Retinal pigment epithelial cell (primary cell): ENCODE data around the gene STATH.
A peak's percentile ranks its signal among the peaks of the same experiment; 100 is the strongest.

Source experiments
- DNase-seq: peaks from one replicate; pipeline ENCODE4 v3.0.0-alpha.2; 2010; ENCODE audit warnings: low read depth
- H3K4me3 ChIP-seq: 2 replicates; pipeline ENCODE4 v1.5.1; 2011; ENCODE audit warnings: mild to moderate bottlenecking, low read length, control low read depth, moderate library complexity
- TF ChIP-seq, protein P1 (sequence below): conservative IDR thresholded peaks from 2 replicates; pipeline ENCODE4 v1.5.1; 2011; ENCODE audit warnings: low read depth, low read length, control low read depth, inconsistent platforms

The STATH gene

DNA sequence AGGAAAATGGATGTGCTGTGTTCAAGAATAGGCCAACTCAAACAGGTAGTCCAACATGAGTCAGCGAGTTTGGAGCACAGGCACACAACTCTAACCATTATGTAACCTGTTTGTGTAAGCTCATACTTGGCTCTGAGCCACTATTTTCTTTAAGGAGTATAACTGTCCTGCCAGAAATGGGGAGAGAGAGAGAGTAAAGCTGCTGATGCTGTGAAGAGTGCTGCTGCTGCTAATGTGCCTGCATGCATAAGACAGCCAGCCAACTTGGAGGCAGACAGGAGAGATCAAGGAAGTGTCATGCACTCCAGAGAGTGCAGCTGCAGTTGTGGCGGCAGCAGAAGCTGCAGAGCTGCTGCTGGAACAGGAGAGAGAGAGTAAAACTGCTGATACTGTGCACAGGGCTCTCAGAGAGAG is 11.7 kb upstream of the STATH start:
- DNase-seq, result peak; percentile 66
- TF ChIP-seq, protein P1, sequence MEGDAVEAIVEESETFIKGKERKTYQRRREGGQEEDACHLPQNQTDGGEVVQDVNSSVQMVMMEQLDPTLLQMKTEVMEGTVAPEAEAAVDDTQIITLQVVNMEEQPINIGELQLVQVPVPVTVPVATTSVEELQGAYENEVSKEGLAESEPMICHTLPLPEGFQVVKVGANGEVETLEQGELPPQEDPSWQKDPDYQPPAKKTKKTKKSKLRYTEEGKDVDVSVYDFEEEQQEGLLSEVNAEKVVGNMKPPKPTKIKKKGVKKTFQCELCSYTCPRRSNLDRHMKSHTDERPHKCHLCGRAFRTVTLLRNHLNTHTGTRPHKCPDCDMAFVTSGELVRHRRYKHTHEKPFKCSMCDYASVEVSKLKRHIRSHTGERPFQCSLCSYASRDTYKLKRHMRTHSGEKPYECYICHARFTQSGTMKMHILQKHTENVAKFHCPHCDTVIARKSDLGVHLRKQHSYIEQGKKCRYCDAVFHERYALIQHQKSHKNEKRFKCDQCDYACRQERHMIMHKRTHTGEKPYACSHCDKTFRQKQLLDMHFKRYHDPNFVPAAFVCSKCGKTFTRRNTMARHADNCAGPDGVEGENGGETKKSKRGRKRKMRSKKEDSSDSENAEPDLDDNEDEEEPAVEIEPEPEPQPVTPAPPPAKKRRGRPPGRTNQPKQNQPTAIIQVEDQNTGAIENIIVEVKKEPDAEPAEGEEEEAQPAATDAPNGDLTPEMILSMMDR, result no peak

DNA sequence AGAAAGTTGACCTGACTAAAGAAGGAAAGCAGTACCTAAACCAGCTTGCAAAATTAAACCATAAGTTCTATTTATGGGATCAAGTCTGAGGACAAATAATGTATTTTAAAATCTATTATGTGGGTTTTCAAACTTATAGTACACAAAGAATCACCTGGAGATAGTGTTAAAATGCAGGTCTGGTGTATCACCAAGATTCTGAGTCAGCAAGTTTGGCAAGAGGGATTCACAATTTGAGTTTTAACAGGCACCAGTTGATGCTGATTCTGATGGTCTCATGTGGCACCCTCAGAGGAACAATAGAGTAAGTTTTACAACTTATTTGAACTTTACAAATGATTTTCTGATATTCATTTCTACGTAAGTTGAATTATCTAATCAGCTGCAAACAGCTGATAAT is 9.1 kb upstream of the STATH start:
- no peak for DNase-seq
- H3K4me3 ChIP-seq, result no peak overlapping the region
- TF ChIP-seq, protein P1, result no peak

More for the DNA sequence above, 11.7 kb upstream of the STATH start:
- no peak overlapping the region for H3K4me3 ChIP-seq

DNA sequence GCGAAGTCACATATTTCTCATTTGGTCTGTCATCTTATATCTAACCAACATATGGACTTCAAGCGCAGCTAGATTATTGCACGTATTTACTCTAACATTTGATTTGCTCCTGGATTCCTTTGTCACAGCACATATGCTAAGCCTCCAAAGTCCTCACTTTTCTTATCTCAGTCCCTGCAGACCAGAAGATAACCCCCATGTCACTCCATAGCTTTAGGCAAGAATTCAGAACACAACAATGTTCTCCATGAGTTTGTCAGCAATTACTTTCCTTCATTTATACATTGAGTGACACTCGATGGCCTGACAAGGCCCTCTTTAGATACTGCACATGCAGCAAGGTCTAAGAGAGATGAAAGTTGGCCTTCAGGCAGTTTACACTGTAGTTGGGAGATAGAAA is 4.8 kb upstream of the STATH start:
- DNase-seq, result no peak
- TF ChIP-seq, protein P1, result no peak
- no peak overlapping the region for H3K4me3 ChIP-seq

DNA sequence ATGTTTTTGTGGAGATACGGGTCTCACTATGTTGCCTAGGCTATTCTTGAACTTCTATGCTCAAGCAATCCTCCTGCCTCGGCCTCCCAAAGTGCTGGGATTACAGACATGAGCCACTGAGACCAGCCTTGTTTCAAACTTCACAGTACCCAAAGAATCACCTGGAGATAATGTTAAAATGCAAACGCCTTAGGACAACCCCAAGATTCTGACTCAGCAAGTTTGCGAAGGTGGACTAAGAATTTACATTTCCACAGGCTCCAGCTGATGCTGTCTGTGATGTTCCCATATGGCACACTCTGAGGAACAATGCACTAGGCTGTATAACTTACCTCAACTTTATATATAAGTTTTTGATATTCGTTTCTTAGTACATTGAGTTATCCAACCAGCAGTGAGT is 984 bp upstream of the STATH start:
- no peak for DNase-seq
- TF ChIP-seq, protein P1, result no peak

DNA sequence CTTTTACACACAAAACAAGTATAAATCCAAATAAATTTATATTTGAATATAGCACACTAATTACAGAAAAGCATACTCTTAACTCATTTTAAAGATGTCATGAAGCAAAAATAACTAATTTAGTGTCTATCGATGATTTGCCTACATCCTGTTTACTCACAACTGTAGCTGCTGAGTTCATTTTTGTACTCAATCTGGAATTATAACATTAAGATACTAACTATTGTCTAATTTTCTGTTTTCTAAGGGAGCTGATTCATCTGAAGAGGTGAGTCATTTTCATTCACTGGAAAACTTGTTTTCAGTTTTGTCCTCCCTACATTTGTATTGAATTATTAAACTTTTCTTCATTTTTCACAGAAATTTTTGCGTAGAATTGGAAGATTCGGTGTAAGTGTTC is 3.7 kb downstream of the STATH start:
- DNase-seq, result no peak
- TF ChIP-seq, protein P1, result no peak
- H3K4me3 ChIP-seq, result no peak overlapping the region

More for the DNA sequence above, 984 bp upstream of the STATH start:
- no peak overlapping the region for H3K4me3 ChIP-seq

DNA sequence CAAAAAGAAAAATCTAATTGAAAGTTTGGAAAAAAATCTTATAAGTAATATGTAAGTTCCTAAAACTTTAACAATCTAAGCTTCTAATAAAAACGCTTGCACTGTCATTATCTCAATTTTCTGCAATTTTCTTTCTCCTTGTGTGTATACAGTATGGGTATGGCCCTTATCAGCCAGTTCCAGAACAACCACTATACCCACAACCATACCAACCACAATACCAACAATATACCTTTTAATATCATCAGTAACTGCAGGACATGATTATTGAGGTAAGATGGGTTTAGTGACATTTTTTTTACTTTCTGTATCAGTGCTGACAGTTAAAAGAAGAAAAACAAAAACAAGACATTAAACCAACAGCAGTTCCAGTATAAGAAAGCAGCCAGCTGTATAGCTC is 4.9 kb downstream of the STATH start:
- DNase-seq, result no peak
- H3K4me3 ChIP-seq, result no peak overlapping the region
- TF ChIP-seq, protein P1, result no peak

DNA sequence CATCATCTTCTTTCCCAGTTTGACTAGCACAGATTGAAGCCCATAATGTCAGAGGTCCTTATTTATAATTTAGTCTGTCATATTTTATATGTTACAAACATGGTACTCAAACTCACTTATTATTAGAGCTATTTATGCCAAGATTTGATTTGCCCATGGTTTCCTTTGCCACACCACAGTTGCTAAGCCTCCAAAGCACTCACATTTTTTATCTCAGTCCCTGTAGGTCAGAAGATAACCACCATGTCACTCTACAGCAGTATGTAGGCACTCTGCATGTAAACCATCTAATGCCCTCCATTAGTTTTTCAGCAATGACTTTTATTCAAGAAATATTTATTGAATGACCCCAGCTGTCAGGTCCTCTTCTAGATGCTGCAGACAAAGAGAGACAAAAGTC is 6.7 kb downstream of the STATH start:
- H3K4me3 ChIP-seq, result no peak overlapping the region
- TF ChIP-seq, protein P1, result no peak
- no peak for DNase-seq
